LNCaP clone FGC (cell line): Measurements from ENCODE around the gene GSTA1.
A peak's percentile ranks its signal among the peaks of the same experiment; 100 is the strongest.
"Not testable (repeated sequence)": the region's sequence is repeated elsewhere in the genome, so short reads cannot be mapped to it uniquely, and the experiment has no call there.

Experiments
- DNase-seq: peaks from one replicate; pipeline ENCODE4 v3.0.0-alpha.2; 2011; ENCODE audit warnings: low read depth
- H3K4me3 ChIP-seq: 2 replicates; pipeline ENCODE4 v1.5.1; 2011; ENCODE audit warnings: mild to moderate bottlenecking, low read depth, low read length, control low read depth
- CTCF ChIP-seq: IDR thresholded peaks from 2 replicates; pipeline ENCODE4 v1.5.1; 2012; ENCODE audit warnings: mild to moderate bottlenecking; ENCODE audit not compliant: control insufficient read depth, insufficient read depth; ENCODE audit errors: extremely low read depth

GSTA1 gene

GRCh38 chr6:52788478-52788877 lies 15.1 kb downstream of the GSTA1 start:
- peak; percentile 49 for DNase-seq
- H3K4me3 ChIP-seq: no peak overlapping the region
- TF ChIP-seq CTCF: no peak

GRCh38 chr6:52787917-52788316 lies 15.7 kb downstream of the GSTA1 start:
- peak; percentile 97 for DNase-seq
- no peak for TF ChIP-seq CTCF
- H3K4me3 ChIP-seq: no peak overlapping the region

- no peak overlapping the region for H3K4me3 ChIP-seq
- no peak for TF ChIP-seq CTCF
- no peak for DNase-seq
These were observed 17.2 kb downstream of the GSTA1 start for GRCh38 chr6:52786249-52786956.

GRCh38 chr6:52782696-52783274 lies 20.8 kb downstream of the GSTA1 start:
- not testable (repeated sequence) for H3K4me3 ChIP-seq, DNase-seq

- not testable (repeated sequence) for H3K4me3 ChIP-seq, DNase-seq
These were observed 21.4 kb downstream of the GSTA1 start for GRCh38 chr6:52782209-52782608.

GRCh38 chr6:52779237-52779636 lies 24.4 kb downstream of the GSTA1 start:
- no peak for TF ChIP-seq CTCF
- H3K4me3 ChIP-seq: no peak overlapping the region
- DNase-seq: no peak

- not testable (repeated sequence) for H3K4me3 ChIP-seq, DNase-seq
These were observed 26.8 kb downstream of the GSTA1 start for GRCh38 chr6:52776711-52777351.

- DNase-seq: not testable (repeated sequence)
These were observed 34.2 kb downstream of the GSTA1 start for GRCh38 chr6:52769399-52769798.

GRCh38 chr6:52767658-52768057 lies 36.0 kb downstream of the GSTA1 start:
- not testable (repeated sequence) for H3K4me3 ChIP-seq, DNase-seq

More at GRCh38 chr6:52769399-52769798, 34.2 kb downstream of the GSTA1 start:
- not testable (repeated sequence) for H3K4me3 ChIP-seq

- H3K4me3 ChIP-seq, DNase-seq: not testable (repeated sequence)
These were observed 40.2 kb downstream of the GSTA1 start, which contains the start of gene GSTA2 for GRCh38 chr6:52763322-52763916. TSS of gene GSTA2 (minus strand) at chr6:52763475. CDS start at chr6:52757947, 5,528 bp downstream.

- not testable (repeated sequence) for DNase-seq, H3K4me3 ChIP-seq
These were observed 41.7 kb downstream of the GSTA1 start for GRCh38 chr6:52761673-52762491.
